Stimulated activated naive CD4-positive, alpha-beta T cell treated with Interleukin-2 at 50 U/mL for 16 hours (primary cell): ENCODE data around the gene C1orf74.

Experiments used
- DNase-seq: peaks from one replicate; lab custom pipeline; 2025; lab: John Stamatoyannopoulos, UW

Gene C1orf74

GRCh38 chr1:209746451-209747165 lies 37.8 kb downstream of the C1orf74 start:
- DNase-seq = no peak

GRCh38 chr1:209743145-209743482 lies 41.2 kb downstream of the C1orf74 start:
- no peak for DNase-seq

- DNase-seq = no peak
Observed at GRCh38 chr1:209742409-209743144, 41.8 kb downstream of the C1orf74 start.

GRCh38 chr1:209741889-209742288 lies 42.5 kb downstream of the C1orf74 start:
- no peak for DNase-seq

GRCh38 chr1:209741193-209741592 lies 43.2 kb downstream of the C1orf74 start:
- no peak for DNase-seq

GRCh38 chr1:209738270-209738669 lies 46.1 kb downstream of the C1orf74 start:
- DNase-seq = no peak

- no peak for DNase-seq
Observed at GRCh38 chr1:209737118-209737505, 47.2 kb downstream of the C1orf74 start.

DNA sequence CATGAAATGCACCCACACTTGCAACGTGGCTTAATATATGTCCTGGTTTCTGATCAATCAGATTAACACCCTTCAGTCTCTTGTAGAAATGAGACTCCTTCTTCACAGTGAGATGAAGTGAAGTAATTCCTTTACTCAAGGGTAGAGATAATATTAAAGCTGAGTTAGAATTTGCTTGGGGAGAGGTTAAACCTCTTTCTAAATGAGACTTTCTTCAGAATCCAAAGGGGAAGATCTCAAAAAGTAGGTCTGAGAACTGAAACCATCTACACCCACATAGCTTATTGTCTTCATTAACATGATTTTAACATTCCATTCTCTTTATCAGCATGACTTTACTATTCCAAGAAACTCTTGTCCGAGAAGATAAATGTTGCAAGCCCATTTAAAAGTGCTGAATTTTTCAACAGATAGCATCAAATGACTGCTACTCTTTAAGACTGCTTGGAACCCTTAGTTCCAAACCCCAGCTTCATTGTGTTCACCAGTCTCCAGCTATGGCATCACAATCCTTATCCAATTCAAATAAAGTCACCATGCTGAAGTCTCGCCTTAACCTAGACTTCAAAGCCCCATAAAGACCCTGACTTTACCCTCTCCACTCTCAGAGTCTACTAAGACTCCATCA lies 47.8 kb downstream of the C1orf74 start:
- DNase-seq = no peak

DNA sequence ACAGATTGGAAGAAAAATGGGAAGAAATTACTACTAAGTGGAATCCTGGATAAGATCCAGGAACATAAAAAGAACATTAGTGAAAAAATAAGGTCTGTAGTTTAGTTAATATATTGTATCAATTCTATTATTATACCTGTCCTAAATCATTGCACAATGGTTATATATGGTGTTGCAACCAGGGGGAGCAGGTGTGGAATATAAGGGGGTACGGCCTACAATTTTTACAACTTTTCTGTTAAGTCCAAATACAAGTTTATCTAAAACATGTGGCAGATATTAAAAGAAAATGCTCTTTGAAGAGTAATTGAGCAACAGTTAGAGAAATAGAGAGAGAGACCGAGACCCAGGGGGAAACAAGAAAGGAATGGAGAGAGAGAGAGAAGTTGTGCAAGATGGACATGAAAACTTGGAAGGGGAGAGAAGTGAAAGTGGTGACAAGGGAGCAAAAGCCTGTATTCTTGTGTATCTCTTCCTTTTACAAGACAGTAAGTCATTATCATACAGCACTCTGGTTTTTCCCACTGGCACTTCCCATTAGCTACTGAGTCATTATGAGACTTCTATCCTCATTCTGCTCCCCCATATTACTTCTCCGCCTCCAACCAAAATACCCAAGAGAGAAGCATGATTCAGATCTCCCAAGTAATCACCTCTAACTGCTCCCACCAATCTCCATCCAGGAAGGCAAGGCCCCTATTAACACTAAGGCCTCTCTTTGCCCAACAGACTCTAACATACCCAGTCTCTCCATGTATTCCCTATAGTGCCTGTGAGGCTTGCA lies 50.8 kb downstream of the C1orf74 start:
- DNase-seq = no peak

- no peak for DNase-seq
Observed at GRCh38 chr1:209732725-209733124, 51.6 kb downstream of the C1orf74 start.

- no peak for DNase-seq
Observed at GRCh38 chr1:209729436-209729835, 54.9 kb downstream of the C1orf74 start.
